GM12878 (cell line): Measurements from ENCODE around the gene ADISSP. TPM values are rescaled to one million over a fixed set of nuclear protein-coding genes. Genes with fewer than 3 reads are reported as not detected.

Experiments
- ATAC-seq: fragments of 200-7000 bp; cut with Tn5 transposase; 3 replicates; pipeline ENCODE4 v1.9.1; 2020; ENCODE audit warnings: mild to moderate bottlenecking, moderate library complexity
- BruUV-seq: library from RNA; stranded (reverse); fragments of 400-500 nt; replicated peaks from 2 replicates; lab custom pipeline; 2021; lab: Mats Ljungman, UMichigan
- CTCF ChIA-PET: fragments of 300-600 bp; sonication (Branson Sonifier 250); formaldehyde crosslinking; extraction: SDS; loops from one replicate; lab custom pipeline; 2021; ENCODE audit warnings: inconsistent platforms; lab: Yijun Ruan, JAX
- POLR2A ChIA-PET: fragments of 350-600 bp; formaldehyde crosslinking; extraction: SDS; loops from one replicate; lab custom pipeline; 2021; ENCODE audit warnings: inconsistent platforms; lab: Charles Lee
- RAD21 ChIA-PET: fragments of 300-600 bp; sonication (Branson Sonifier 250); formaldehyde crosslinking; loops from one replicate; lab custom pipeline; 2023; ENCODE audit warnings: antibody characterized with exemption; ENCODE audit not compliant: unreplicated experiment; lab: Charles Lee
- SMC1A ChIA-PET: fragments of 300-600 bp; sonication (Branson Sonifier 250); formaldehyde crosslinking; loops from one replicate; lab custom pipeline; 2023; ENCODE audit not compliant: unreplicated experiment, uncharacterized antibody; lab: Charles Lee
- DNase-seq: peaks from one replicate; pipeline ENCODE4 v3.0.0-alpha.2; 2011; ENCODE audit warnings: low read depth, low spot score
- FAIRE-seq: peaks from 3 replicates; lab custom pipeline; 2011; peaks lifted over from hg19 to GRCh38; lab: Jason Lieb, UNC
- H2AFZ ChIP-seq: 2 replicates; pipeline ENCODE4 v1.6.0; 2011; ENCODE audit warnings: low read depth, low read length, control low read depth; ENCODE audit not compliant: control insufficient read depth
- H3K27ac ChIP-seq: 2 replicates; pipeline ENCODE4 v1.5.1; 2011; ENCODE audit warnings: control low read depth; ENCODE audit not compliant: control insufficient read depth, insufficient read depth
- H3K27me3 ChIP-seq, 2 experiments: replicated peaks in 1 of 2; 2 replicates each; pipeline versions ENCODE4 v1.6.0 to v1.6.1; 2011; ENCODE audit warnings: low read length in 1 of 2; ENCODE audit not compliant: control insufficient read depth in 2 of 2, insufficient read depth in 2 of 2
- H3K36me3 ChIP-seq, 2 experiments: 2 replicates each; pipeline ENCODE4 v1.5.1; 2011; ENCODE audit warnings: low read length in 1 of 2; ENCODE audit not compliant: control insufficient read depth in 2 of 2, insufficient read depth in 2 of 2
- H3K4me1 ChIP-seq: 2 replicates; pipeline ENCODE4 v1.6.1; 2011; ENCODE audit warnings: mild to moderate bottlenecking, low read length, moderate library complexity, mixed read lengths; ENCODE audit not compliant: control insufficient read depth, insufficient read depth
- H3K4me2 ChIP-seq: 2 replicates; pipeline ENCODE4 v1.6.0; 2011; ENCODE audit warnings: control low read depth; ENCODE audit not compliant: control insufficient read depth, insufficient read depth
- H3K4me3 ChIP-seq: fragments of 200-600 bp; sonication (generic); 2 replicates; pipeline ENCODE4 v1.5.1; 2016
- H3K79me2 ChIP-seq: 2 replicates; pipeline ENCODE4 v1.6.0; 2011; ENCODE audit warnings: low read length; ENCODE audit not compliant: control insufficient read depth, insufficient read depth
- H3K9ac ChIP-seq: 2 replicates; pipeline ENCODE4 v1.8.0; 2011; ENCODE audit warnings: low read length, control low read depth, mixed read lengths; ENCODE audit not compliant: control insufficient read depth, insufficient read depth
- H3K9me3 ChIP-seq: replicated peaks from 3 replicates; pipeline ENCODE4 v1.5.1; 2011; ENCODE audit warnings: mild to moderate bottlenecking, low read length; ENCODE audit not compliant: control insufficient read depth, insufficient read depth
- H4K20me1 ChIP-seq: 2 replicates; pipeline ENCODE4 v1.6.0; 2011; ENCODE audit not compliant: control insufficient read depth, insufficient read depth
- BCLAF1 ChIP-seq: fragments of 450-650 bp; IDR thresholded peaks from 2 replicates; pipeline ENCODE4 v1.6.1; 2017; ENCODE audit warnings: antibody characterized with exemption, mild to moderate bottlenecking, moderate library complexity
- CTCF ChIP-seq, 3 experiments: IDR thresholded peaks in 2 of 3; conservative IDR thresholded peaks in 1 of 3; 2 replicates each; pipeline ENCODE4 v1.5.1; 2011; ENCODE audit warnings: low read depth in 3 of 3, low read length in 3 of 3, mild to moderate bottlenecking in 3 of 3, control low read depth in 2 of 3, moderate library complexity in 2 of 3, inconsistent platforms in 1 of 3, mixed read lengths in 1 of 3; ENCODE audit not compliant: control insufficient read depth in 2 of 3, insufficient read depth in 1 of 3; ENCODE audit errors: extremely low read depth in 1 of 3
- JUND ChIP-seq: IDR thresholded peaks from 2 replicates; pipeline ENCODE4 v1.6.1; 2012; ENCODE audit warnings: low read depth, mild to moderate bottlenecking, low read length, improper control_type of control experiment, moderate library complexity
- KLF5 ChIP-seq: fragments of 450-650 bp; IDR thresholded peaks from 2 replicates; pipeline ENCODE4 v1.6.1; 2014; ENCODE audit warnings: mild to moderate bottlenecking; ENCODE audit not compliant: partially characterized antibody
- MTA2 ChIP-seq: fragments of 450-650 bp; IDR thresholded peaks from 2 replicates; pipeline ENCODE4 v1.6.1; 2016; ENCODE audit warnings: low read depth, mild to moderate bottlenecking, moderate library complexity
- MYC ChIP-seq: IDR thresholded peaks from 2 replicates; pipeline ENCODE4 v1.6.1; 2011; ENCODE audit warnings: mild to moderate bottlenecking, low read length, moderate library complexity, inconsistent platforms; ENCODE audit not compliant: insufficient read depth, insufficient replicate concordance, insufficient read length, severe bottlenecking
- NKRF ChIP-seq: fragments of 450-650 bp; conservative IDR thresholded peaks from 2 replicates; pipeline ENCODE4 v1.6.1; 2017; ENCODE audit warnings: mild to moderate bottlenecking, moderate library complexity
- PRDM15 ChIP-seq: fragments of 450-650 bp; formaldehyde crosslinking; IDR thresholded peaks from 2 replicates; pipeline ENCODE4 v1.4.0; 2020; ENCODE audit warnings: mild to moderate bottlenecking, moderate library complexity
- RAD21 ChIP-seq: IDR thresholded peaks from 2 replicates; pipeline ENCODE4 v1.6.1; 2011; ENCODE audit warnings: mild to moderate bottlenecking, low read depth, low read length, moderate library complexity; ENCODE audit not compliant: insufficient read depth
- SPI1 ChIP-seq: IDR thresholded peaks from 2 replicates; pipeline ENCODE4 v1.6.1; 2011; ENCODE audit warnings: low read depth, mild to moderate bottlenecking, low read length, moderate library complexity, borderline replicate concordance; ENCODE audit not compliant: insufficient read depth
- SRF ChIP-seq, 2 experiments: IDR thresholded peaks; 2 replicates each; pipeline ENCODE4 v1.6.1; 2011; ENCODE audit warnings: low read depth in 2 of 2, low read length in 2 of 2, mild to moderate bottlenecking in 1 of 2, moderate library complexity in 1 of 2
- WGBS: methylation state at CpG from one replicate; pipeline ENCODE4 v1.1.6; 2016; ENCODE audit warnings: low lambda C conversion rate; ENCODE audit not compliant: insufficient replicate concordance, insufficient coverage; ENCODE audit errors: missing lambda C conversion rate; 5-methylcytosine and 5-hydroxymethylcytosine counted together
- in situ Hi-C: fragments of 300-500 bp; cut with MboI; formaldehyde crosslinking; loops from 9 replicates; pipeline ENCODE4 v1.14.3; 2018; ENCODE audit warnings: mixed read lengths
- intact Hi-C: fragments of 100-400 bp; cut with micrococcal nuclease; formaldehyde crosslinking; loops from one replicate; pipeline ENCODE4 v1.14.2; 2022; ENCODE audit not compliant: unreplicated experiment
- polyA plus RNA-seq, 11 experiments: library from polyadenylated mRNA; depleted of rRNA in 4 of 11; unstranded in 6 of 11; stranded (reverse) in 5 of 11; fragments of >200 nt; fragmentation: Nextera tagmentation in 4 of 11; fragmentation: Illumina TruSeq in 1 of 11; extraction: Ambion mirVana in 4 of 11; extraction: Trizol in 1 of 11; gene quantifications; 1 replicate in 1 of 11; 2 replicates in 10 of 11; pipeline versions ENCODE4 v1.2.1 to v1.2.3, GENCODE V29; 2011 to 2016; ENCODE audit warnings: inconsistent platforms in 2 of 11, missing spikeins in 2 of 11, low read depth in 1 of 11
- total RNA-seq, 4 experiments: library from RNA; depleted of rRNA in 3 of 4; stranded (reverse); fragments of >200 nt in 3 of 4; fragmentation: Illumina TruSeq in 1 of 4; extraction: Trizol in 1 of 4; gene quantifications; 2 replicates each; pipeline versions ENCODE4 v1.2.1 to v1.2.3, GENCODE V29; 2013 to 2021

ADISSP gene
- total and polyA plus RNA-seq, 10 of the 15 experiments (the other 5 are each of a cell fraction or from before 2014, with no cell fraction given): 0.80 to 96.3 (median 38.6) TPM

- no peak for ATAC-seq
- Histone ChIP-seq H3K27ac (no peak overlapping the region), H3K4me1 (peaks cover 15% of the 10 kb centered on the region), H3K4me3 (no peak overlapping the region), H3K4me2 (no peak overlapping the region), H3K27me3 (no peaks in the 10 kb centered on the region), H2AFZ (no peak overlapping the region), H4K20me1 (no peaks in the 10 kb centered on the region), H3K9me3 (no peaks in the 10 kb centered on the region), H3K79me2 (no peaks in the 10 kb centered on the region), H3K36me3 (no peaks in the 10 kb centered on the region), H3K9ac (no peak overlapping the region)
- no peak for FAIRE-seq
- ChIA-PET RAD21 (no interaction called here), SMC1A (interaction anchor here (0.9 kb wide), 1 partner anchor 47 kb away, joined by 4 read pairs; no protein-coding TSS in a partner anchor), POLR2A (no interaction called here), CTCF (interaction anchor here (0.6 to 1.2 kb wide), 2 partner anchors 45 to 111 kb away, joined by 3 to 4 read pairs; no protein-coding TSS in a partner anchor)
- DNase-seq: no peak
- WGBS: 77% methylated on average over 4 of the region's 4 CpGs
- in situ Hi-C loops (no loop called here), intact Hi-C loops (no loop called here)
- BruUV-seq: no TSS peak
- no peak for TF ChIP-seq MYC
- TF ChIP-seq JUND: no peak
- TF ChIP-seq CTCF (IDR thresholded peaks at IDR 0.05 in 2 of 3, conservative IDR thresholded peaks at IDR 0.05 in 1 of 3; ENCODE audit: control insufficient read depth in 2 of 3, extremely low read depth in 1 of 3, insufficient read depth in 1 of 3, low read depth in 3 of 3, low read length in 3 of 3): no peak
- TF ChIP-seq PRDM15 (CRISPR knock-in tag): no peak
- no peak for TF ChIP-seq RAD21
- no peak for TF ChIP-seq BCLAF1
- TF ChIP-seq NKRF: no peak
- TF ChIP-seq MTA2: no peak
- no peak for TF ChIP-seq SRF (IDR thresholded peaks at IDR 0.05; ENCODE audit: low read depth in 2 of 2, low read length in 2 of 2)
- TF ChIP-seq KLF5: no peak
- TF ChIP-seq SPI1: no peak
These were observed 45.6 kb downstream of the ADISSP start for GRCh38 chr20:3721912-3722311.
